K562 (cell line): ENCODE measurements around the gene FOXA3. TPM values are rescaled to one million over a fixed set of nuclear protein-coding genes. Genes with fewer than 3 reads are reported as not detected.
A peak's percentile ranks its signal among the peaks of the same experiment; 100 is the strongest.

Experiments used
- ATF1 ChIP-seq, 2 experiments: fragments of 450-650 bp in 1 of 2; IDR thresholded peaks; 2 replicates each; pipeline ENCODE4 v1.6.1; 2016; ENCODE audit warnings: missing compliant biosample characterization in 1 of 2, missing genetic modification characterization in 1 of 2
- ATF3 ChIP-seq, 2 experiments: fragments of 450-650 bp in 1 of 2; sonication (generic) in 1 of 2; formaldehyde crosslinking in 1 of 2; IDR thresholded peaks in 1 of 2; conservative IDR thresholded peaks in 1 of 2; 2 replicates each; pipeline versions ENCODE4 v1.6.1 to v1.8.1; 2016 to 2023; ENCODE audit warnings: mild to moderate bottlenecking in 2 of 2, moderate library complexity in 2 of 2, inconsistent platforms in 1 of 2, missing genetic modification reagents in 1 of 2
- ATF7 ChIP-seq: fragments of 450-650 bp; IDR thresholded peaks from 2 replicates; pipeline ENCODE4 v1.7.1; 2014; ENCODE audit warnings: mild to moderate bottlenecking, moderate library complexity
- BCOR ChIP-seq: fragments of 450-650 bp; IDR thresholded peaks from 2 replicates; pipeline ENCODE4 v1.6.1; 2016
- CBX5 ChIP-seq: IDR thresholded peaks from 2 replicates; pipeline ENCODE4 v1.6.1; 2014; ENCODE audit warnings: low read depth, borderline replicate concordance
- CC2D1A ChIP-seq: fragments of 450-650 bp; IDR thresholded peaks from 2 replicates; pipeline ENCODE4 v1.6.1; 2017; ENCODE audit warnings: mild to moderate bottlenecking
- CHD2 ChIP-seq: IDR thresholded peaks from 2 replicates; pipeline ENCODE4 v1.6.1; 2011; ENCODE audit warnings: low read depth, low read length
- CTBP1 ChIP-seq: fragments of 450-650 bp; IDR thresholded peaks from 2 replicates; pipeline ENCODE4 v1.6.1; 2016; ENCODE audit warnings: borderline replicate concordance
- CXXC5 ChIP-seq: fragments of 250-450 bp; sonication (Bioruptor Pico); IDR thresholded peaks from 2 replicates; pipeline ENCODE4 v1.8.0; 2022; ENCODE audit warnings: inconsistent platforms, mild to moderate bottlenecking, moderate library complexity
- ETV5 ChIP-seq: sonication (generic); formaldehyde crosslinking; IDR thresholded peaks from 2 replicates; pipeline ENCODE4 v1.4.0; 2020; ENCODE audit warnings: low read depth, mild to moderate bottlenecking, missing genetic modification reagents
- FOXK2 ChIP-seq, 2 experiments: fragments of 450-650 bp; IDR thresholded peaks in 1 of 2; conservative IDR thresholded peaks in 1 of 2; 2 replicates each; pipeline ENCODE4 v1.6.1; 2016; ENCODE audit warnings: low read depth in 2 of 2, mild to moderate bottlenecking in 1 of 2
- FOXO4 ChIP-seq: fragments of 450-650 bp; formaldehyde crosslinking; IDR thresholded peaks from 2 replicates; pipeline ENCODE4 v1.4.0; 2020; ENCODE audit warnings: mild to moderate bottlenecking, moderate library complexity
- HDAC2 ChIP-seq: fragments of 450-650 bp; IDR thresholded peaks from 2 replicates; pipeline ENCODE4 v1.6.1; 2016; ENCODE audit warnings: mild to moderate bottlenecking
- JUND ChIP-seq, 2 experiments: IDR thresholded peaks; 2 replicates in 1 of 2; 3 replicates in 1 of 2; pipeline ENCODE4 v1.6.1; 2011; ENCODE audit warnings: borderline replicate concordance in 2 of 2, low read depth in 2 of 2, low read length in 2 of 2, improper control_type of control experiment in 1 of 2, missing biosample characterization in 1 of 2, missing genetic modification characterization in 1 of 2, missing genetic modification reagents in 1 of 2
- KDM5B ChIP-seq: fragments of 200-600 bp; sonication (generic); IDR thresholded peaks from 2 replicates; pipeline ENCODE4 v1.6.1; 2012; ENCODE audit warnings: low read depth, mild to moderate bottlenecking, moderate library complexity, low read length, control low read depth, inconsistent platforms; ENCODE audit not compliant: insufficient replicate concordance
- MAZ ChIP-seq, 2 experiments: fragments of 450-650 bp in 1 of 2; sonication (generic) in 1 of 2; formaldehyde crosslinking; IDR thresholded peaks in 1 of 2; conservative IDR thresholded peaks in 1 of 2; 2 replicates each; pipeline versions ENCODE4 v1.4.0 to v1.5.0; 2020; ENCODE audit warnings: mild to moderate bottlenecking in 1 of 2, missing genetic modification reagents in 1 of 2
- POLR2G ChIP-seq: fragments of 200-400 bp; formaldehyde crosslinking; IDR thresholded peaks from 2 replicates; pipeline ENCODE4 v1.6.1; 2017; ENCODE audit warnings: low read depth, mild to moderate bottlenecking, antibody characterized with exemption, low read length, moderate library complexity
- RAD21 ChIP-seq, 2 experiments: fragments of 250-450 bp in 1 of 2; fragments of 450-650 bp in 1 of 2; sonication (Bioruptor Pico) in 1 of 2; formaldehyde crosslinking in 1 of 2; IDR thresholded peaks in 1 of 2; conservative IDR thresholded peaks in 1 of 2; 2 replicates each; pipeline versions ENCODE4 v1.4.0 to v1.8.0; 2020 to 2022; ENCODE audit warnings: mild to moderate bottlenecking in 2 of 2, moderate library complexity in 1 of 2
- ZKSCAN3 ChIP-seq: fragments of 250-450 bp; sonication (Bioruptor Pico); IDR thresholded peaks from 2 replicates; pipeline ENCODE4 v1.4.0; 2020
- ZNF644 ChIP-seq: fragments of 200-800 bp; sonication (Bioruptor generic); IDR thresholded peaks from 2 replicates; pipeline ENCODE4 v1.6.1; 2016; ENCODE audit warnings: low read depth, missing genetic modification characterization, missing compliant biosample characterization
- polyA plus RNA-seq, 8 experiments: library from polyadenylated mRNA; depleted of rRNA in 4 of 8; stranded (reverse) in 5 of 8; unstranded in 3 of 8; fragments of >200 nt; fragmentation: Nextera tagmentation in 2 of 8; fragmentation: Illumina TruSeq in 1 of 8; extraction: Ambion mirVana in 2 of 8; extraction: Trizol in 1 of 8; gene quantifications; 2 replicates each; pipeline versions ENCODE4 v1.2.1 to v1.2.3, GENCODE V29; 2011 to 2014; ENCODE audit warnings: inconsistent platforms in 1 of 8, missing spikeins in 1 of 8
- total RNA-seq, 7 experiments: library from RNA; depleted of rRNA in 6 of 7; stranded (reverse); fragments of >200 nt in 6 of 7; fragmentation: Illumina TruSeq in 2 of 7; extraction: Trizol in 2 of 7; gene quantifications; 2 replicates each; pipeline versions ENCODE4 v1.2.1 to v1.2.3, GENCODE V29; 2011 to 2021; ENCODE audit warnings: low replicate concordance in 1 of 7
- TF ChIP-seq, protein P1 (sequence below): fragments of 250-450 bp; sonication (Bioruptor Pico); IDR thresholded peaks from 2 replicates; pipeline ENCODE4 v1.4.0; 2020; ENCODE audit warnings: mild to moderate bottlenecking, moderate library complexity

FOXA3 gene
- total and polyA plus RNA-seq, 9 of the 15 experiments (the other 6 are each of a cell fraction or from before 2014, with no cell fraction given), result 1.3 to 15.5 (median 4.7) TPM

GRCh38 chr19:45862564-45863334 lies 1.4 kb upstream of the FOXA3 start, which contains the start of gene SYMPK (continued):
- TF ChIP-seq CBX5 (no peak), RAD21 (CRISPR knock-in tag; conservative IDR thresholded peaks at IDR 0.05 in 1 of 2, IDR thresholded peaks at IDR 0.05 in 1 of 2) (no peak), ZNF644 (tag) (peak; percentile 85; the same call in 1 of the 2 replicates), KDM5B (peak; percentile 67), CXXC5 (CRISPR knock-in tag) (peak; percentile 96), FOXO4 (CRISPR knock-in tag) (no peak), ATF1 (CRISPR knock-in tag; IDR thresholded peaks at IDR 0.05) (no peak), ATF1 (tag; IDR thresholded peaks at IDR 0.05) (peak; percentile 77), ATF3 (IDR thresholded peaks at IDR 0.05) (no peak), ATF3 (CRISPR knock-in tag; conservative IDR thresholded peaks at IDR 0.05) (0 out of 2 replicates have a peak, but pooled peaks have one; percentile 36), HDAC2 (peak; percentile 37; the same call in 1 of the 2 replicates), CC2D1A (0 out of 2 replicates have a peak, but pooled peaks have one; percentile 12), ZKSCAN3 (CRISPR knock-in tag) (no peak), JUND (IDR thresholded peaks at IDR 0.05; ENCODE audit: borderline replicate concordance, low read depth, low read length) (peak; percentile 57), JUND (tag; IDR thresholded peaks at IDR 0.05; ENCODE audit: borderline replicate concordance, low read depth, low read length) (no peak), CHD2 (peak; percentile 56), ATF7 (peak; percentile 69), MAZ (CRISPR knock-in tag; conservative IDR thresholded peaks at IDR 0.05 in 1 of 2, IDR thresholded peaks at IDR 0.05 in 1 of 2) (peak; percentile 54 to 79; a peak in 3 of 4 replicates), BCOR (peak; percentile 55), FOXK2 (conservative IDR thresholded peaks at IDR 0.05 in 1 of 2, IDR thresholded peaks at IDR 0.05 in 1 of 2; ENCODE audit: low read depth in 2 of 2) (peak in 1 of 2 experiments; percentile 16; a peak in 1 of 4 replicates), ETV5 (CRISPR knock-in tag) (peak; percentile 26; the same call in 1 of the 2 replicates), POLR2G (peak; percentile 93), CTBP1 (peak; percentile 78; the same call in 1 of the 2 replicates)
- TF ChIP-seq, protein P1, sequence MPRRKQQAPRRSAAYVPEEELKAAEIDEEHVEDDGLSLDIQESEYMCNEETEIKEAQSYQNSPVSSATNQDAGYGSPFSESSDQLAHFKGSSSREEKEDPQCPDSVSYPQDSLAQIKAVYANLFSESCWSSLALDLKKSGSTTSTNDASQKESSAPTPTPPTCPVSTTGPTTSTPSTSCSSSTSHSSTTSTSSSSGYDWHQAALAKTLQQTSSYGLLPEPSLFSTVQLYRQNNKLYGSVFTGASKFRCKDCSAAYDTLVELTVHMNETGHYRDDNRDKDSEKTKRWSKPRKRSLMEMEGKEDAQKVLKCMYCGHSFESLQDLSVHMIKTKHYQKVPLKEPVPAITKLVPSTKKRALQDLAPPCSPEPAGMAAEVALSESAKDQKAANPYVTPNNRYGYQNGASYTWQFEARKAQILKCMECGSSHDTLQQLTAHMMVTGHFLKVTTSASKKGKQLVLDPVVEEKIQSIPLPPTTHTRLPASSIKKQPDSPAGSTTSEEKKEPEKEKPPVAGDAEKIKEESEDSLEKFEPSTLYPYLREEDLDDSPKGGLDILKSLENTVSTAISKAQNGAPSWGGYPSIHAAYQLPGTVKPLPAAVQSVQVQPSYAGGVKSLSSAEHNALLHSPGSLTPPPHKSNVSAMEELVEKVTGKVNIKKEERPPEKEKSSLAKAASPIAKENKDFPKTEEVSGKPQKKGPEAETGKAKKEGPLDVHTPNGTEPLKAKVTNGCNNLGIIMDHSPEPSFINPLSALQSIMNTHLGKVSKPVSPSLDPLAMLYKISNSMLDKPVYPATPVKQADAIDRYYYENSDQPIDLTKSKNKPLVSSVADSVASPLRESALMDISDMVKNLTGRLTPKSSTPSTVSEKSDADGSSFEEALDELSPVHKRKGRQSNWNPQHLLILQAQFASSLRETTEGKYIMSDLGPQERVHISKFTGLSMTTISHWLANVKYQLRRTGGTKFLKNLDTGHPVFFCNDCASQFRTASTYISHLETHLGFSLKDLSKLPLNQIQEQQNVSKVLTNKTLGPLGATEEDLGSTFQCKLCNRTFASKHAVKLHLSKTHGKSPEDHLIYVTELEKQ (CRISPR knock-in tag), result no peak
